GM21529 (cell line): ENCODE results near the gene HDAC8.
"Not testable (repeated sequence)": the region's sequence is repeated elsewhere in the genome, so short reads cannot be mapped to it uniquely, and the experiment has no call there.

Experiments
- ATAC-seq: cut with Tn5 transposase; IDR thresholded peaks from one replicate; pipeline ENCODE4 v1.9.1; 2021; ENCODE audit not compliant: unreplicated experiment

The HDAC8 gene

GRCh38 chrX:72536542-72536941 lies 36.1 kb downstream of the HDAC8 start:
- no peak for ATAC-seq

GRCh38 chrX:72532366-72532765 lies 40.3 kb downstream of the HDAC8 start:
- ATAC-seq: no peak

GRCh38 chrX:72526534-72527508 lies 45.8 kb downstream of the HDAC8 start:
- ATAC-seq: peak; percentile 67

GRCh38 chrX:72498782-72499181 lies 73.9 kb downstream of the HDAC8 start:
- ATAC-seq: peak; percentile 51

GRCh38 chrX:72495046-72495445 lies 77.6 kb downstream of the HDAC8 start:
- ATAC-seq: no peak

GRCh38 chrX:72492499-72492898 lies 80.1 kb downstream of the HDAC8 start:
- peak; percentile 61 for ATAC-seq

GRCh38 chrX:72490221-72490620 lies 82.4 kb downstream of the HDAC8 start:
- not testable (repeated sequence) for ATAC-seq

GRCh38 chrX:72487661-72488060 lies 85.0 kb downstream of the HDAC8 start:
- ATAC-seq: no peak

GRCh38 chrX:72479324-72480274 lies 93.0 kb downstream of the HDAC8 start:
- ATAC-seq: no peak

GRCh38 chrX:72478853-72479252 lies 93.8 kb downstream of the HDAC8 start:
- ATAC-seq: no peak

- ATAC-seq: no peak
Measured at GRCh38 chrX:72478351-72478750, 94.3 kb downstream of the HDAC8 start.

GRCh38 chrX:72477781-72478181 lies 94.9 kb downstream of the HDAC8 start:
- no peak for ATAC-seq

GRCh38 chrX:72477376-72477775 lies 95.3 kb downstream of the HDAC8 start:
- ATAC-seq: no peak

GRCh38 chrX:72475952-72476668 lies 96.5 kb downstream of the HDAC8 start:
- ATAC-seq: no peak

- ATAC-seq: no peak
Measured at GRCh38 chrX:72475338-72475737, 97.3 kb downstream of the HDAC8 start.

- ATAC-seq: no peak
Measured at GRCh38 chrX:72470532-72471223, 102.0 kb downstream of the HDAC8 start.

GRCh38 chrX:72470117-72470516 lies 102.5 kb downstream of the HDAC8 start:
- ATAC-seq: no peak

GRCh38 chrX:72468607-72469006 lies 104.0 kb downstream of the HDAC8 start:
- no peak for ATAC-seq

GRCh38 chrX:72467135-72467534 lies 105.5 kb downstream of the HDAC8 start:
- no peak for ATAC-seq

GRCh38 chrX:72466493-72466892 lies 106.2 kb downstream of the HDAC8 start:
- no peak for ATAC-seq
